ENCODE measurements around the gene NRG3. TPM values are rescaled to one million over a fixed set of nuclear protein-coding genes. Genes with fewer than 3 reads are reported as not detected.

Gene NRG3
- total RNA-seq, 4 donors from 2014 or later: under 0.01 to 0.65 (median 0.17) TPM

DNA sequence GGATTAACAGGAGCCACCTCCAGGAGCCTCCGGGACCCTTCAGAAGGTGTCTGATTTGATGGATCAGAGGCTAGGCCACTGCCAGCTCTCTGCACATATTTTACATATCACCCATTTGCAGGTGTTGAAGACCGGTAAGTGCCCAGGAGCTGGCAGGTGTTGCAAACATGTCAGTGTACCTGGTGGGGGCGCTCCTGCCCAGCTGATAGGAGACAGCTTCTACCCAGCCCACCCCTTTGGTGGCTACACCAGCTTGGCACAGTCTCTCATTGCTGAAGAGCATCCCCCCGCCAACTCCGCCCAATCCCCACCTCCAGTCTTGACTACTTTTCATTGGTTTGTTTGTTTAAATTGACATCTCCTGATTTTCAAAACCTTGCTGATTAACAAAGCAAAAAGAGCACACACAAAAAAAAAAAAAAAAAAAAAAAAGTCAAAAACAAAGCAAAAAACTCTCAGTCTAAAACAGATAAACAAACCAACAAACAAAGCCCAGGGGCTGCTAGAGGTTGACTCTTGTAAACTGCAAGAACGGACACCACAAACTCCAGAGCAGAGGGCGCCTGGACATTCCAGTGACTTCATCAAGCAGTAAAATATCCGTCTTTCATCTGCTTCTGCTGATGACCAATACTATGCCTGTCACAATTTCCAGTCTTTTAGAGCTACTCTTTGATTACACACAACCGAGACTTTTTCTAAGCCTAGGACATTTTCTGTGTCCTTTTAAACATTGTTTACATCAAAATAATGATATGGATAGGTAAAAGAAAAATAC is 275.3 kb downstream of the NRG3 start:
- no peaks in the 10 kb centered on the region for H3K9me3 ChIP-seq
- 52% methylated on average over 8 of the region's 9 CpGs for WGBS
- H3K27ac ChIP-seq (replicated peaks in 1 of 4): no peak overlapping the region
- peaks cover 0 to 6% (median 2%) of the 10 kb centered on the region in 4 donors for H3K27me3 ChIP-seq
- intact Hi-C loops (cut with DNase I): no loop called here
- H3K4me3 ChIP-seq: no peak overlapping the region
- peaks cover 0 to 4% (median 0%) of the 10 kb centered on the region in 4 donors for H3K4me1 ChIP-seq
- TF ChIP-seq, protein P1, sequence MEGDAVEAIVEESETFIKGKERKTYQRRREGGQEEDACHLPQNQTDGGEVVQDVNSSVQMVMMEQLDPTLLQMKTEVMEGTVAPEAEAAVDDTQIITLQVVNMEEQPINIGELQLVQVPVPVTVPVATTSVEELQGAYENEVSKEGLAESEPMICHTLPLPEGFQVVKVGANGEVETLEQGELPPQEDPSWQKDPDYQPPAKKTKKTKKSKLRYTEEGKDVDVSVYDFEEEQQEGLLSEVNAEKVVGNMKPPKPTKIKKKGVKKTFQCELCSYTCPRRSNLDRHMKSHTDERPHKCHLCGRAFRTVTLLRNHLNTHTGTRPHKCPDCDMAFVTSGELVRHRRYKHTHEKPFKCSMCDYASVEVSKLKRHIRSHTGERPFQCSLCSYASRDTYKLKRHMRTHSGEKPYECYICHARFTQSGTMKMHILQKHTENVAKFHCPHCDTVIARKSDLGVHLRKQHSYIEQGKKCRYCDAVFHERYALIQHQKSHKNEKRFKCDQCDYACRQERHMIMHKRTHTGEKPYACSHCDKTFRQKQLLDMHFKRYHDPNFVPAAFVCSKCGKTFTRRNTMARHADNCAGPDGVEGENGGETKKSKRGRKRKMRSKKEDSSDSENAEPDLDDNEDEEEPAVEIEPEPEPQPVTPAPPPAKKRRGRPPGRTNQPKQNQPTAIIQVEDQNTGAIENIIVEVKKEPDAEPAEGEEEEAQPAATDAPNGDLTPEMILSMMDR (IDR thresholded peaks at IDR 0.05): peak in 1 of 3 experiments; percentile 7
- TF ChIP-seq EP300 (IDR thresholded peaks at IDR 0.05): no peak
- no peaks in the 10 kb centered on the region for H3K36me3 ChIP-seq
- no peak for DNase-seq (ENCODE audit: extremely low spot score)

DNA sequence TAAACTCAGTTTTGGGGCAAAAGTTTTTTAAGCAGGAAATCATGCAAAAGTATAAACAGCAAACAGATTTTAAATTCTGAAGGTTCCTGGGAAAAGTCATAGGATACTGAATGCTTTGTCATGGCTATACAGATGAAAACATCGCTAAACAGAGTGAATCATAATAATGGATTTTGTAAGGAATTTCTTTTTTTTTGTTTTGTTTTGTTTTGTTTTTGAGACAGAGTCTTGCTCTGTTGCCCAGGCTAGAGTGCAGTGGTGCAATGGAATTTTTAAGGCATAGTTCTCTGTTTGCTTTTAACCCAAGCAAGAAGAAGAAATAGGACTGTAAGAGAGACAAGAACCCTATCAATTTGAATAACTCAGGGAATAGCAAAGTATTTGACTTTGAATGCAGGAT is 285.3 kb downstream of the NRG3 start:
- no peaks in the 10 kb centered on the region for H3K4me1 ChIP-seq
- H3K27me3 ChIP-seq: no peaks in the 10 kb centered on the region
- DNase-seq (ENCODE audit: extremely low spot score): no peak
- H3K4me3 ChIP-seq: no peak overlapping the region
- TF ChIP-seq EP300 (IDR thresholded peaks at IDR 0.05) (no peak), POLR2AphosphoS5 (IDR thresholded peaks at IDR 0.05) (no peak), POLR2A (IDR thresholded peaks at IDR 0.05; ENCODE audit: low read depth) (no peak)
- TF ChIP-seq, protein P1 (IDR thresholded peaks at IDR 0.05): no peak
- intact Hi-C loops (cut with DNase I): no loop called here
- no peaks in the 10 kb centered on the region for H3K9me3 ChIP-seq
- 92% methylated on average over 1 of the region's 1 CpG for WGBS
- no peaks in the 10 kb centered on the region for H3K36me3 ChIP-seq
- no peak overlapping the region for H3K27ac ChIP-seq (replicated peaks in 1 of 4)

DNA sequence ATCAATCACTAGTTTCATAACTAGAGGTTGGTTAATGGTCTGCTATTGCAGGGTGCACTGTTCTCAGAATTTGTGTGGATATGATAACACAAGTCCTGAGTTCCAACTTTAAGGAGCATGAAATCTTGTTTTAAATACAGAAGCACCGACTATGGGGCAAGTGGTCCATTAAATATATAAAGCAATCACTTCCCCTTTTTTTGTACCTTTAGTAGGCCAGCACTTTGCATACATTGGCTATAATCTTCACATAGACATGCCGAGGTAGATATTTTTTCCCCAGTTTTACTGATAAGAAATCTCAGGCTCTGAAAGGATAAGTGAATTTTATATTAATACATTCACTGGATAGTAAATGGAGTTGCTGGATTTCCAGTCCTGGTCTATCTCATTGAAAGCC is 286.3 kb downstream of the NRG3 start:
- no peak for DNase-seq (ENCODE audit: extremely low spot score)
- H3K27me3 ChIP-seq: no peaks in the 10 kb centered on the region
- no peak for TF ChIP-seq POLR2AphosphoS5 (IDR thresholded peaks at IDR 0.05)
- no peak for TF ChIP-seq EP300 (IDR thresholded peaks at IDR 0.05)
- TF ChIP-seq, protein P1 (IDR thresholded peaks at IDR 0.05): no peak
- TF ChIP-seq POLR2A (IDR thresholded peaks at IDR 0.05; ENCODE audit: low read depth): no peak
- H3K36me3 ChIP-seq: no peaks in the 10 kb centered on the region
- H3K4me3 ChIP-seq: no peak overlapping the region
- H3K27ac ChIP-seq (replicated peaks in 1 of 4): no peak overlapping the region
- intact Hi-C loops (cut with DNase I): no loop called here
- no peaks in the 10 kb centered on the region for H3K4me1 ChIP-seq
- WGBS: 82% methylated on average over 2 of the region's 2 CpGs
- H3K9me3 ChIP-seq: no peaks in the 10 kb centered on the region

DNA sequence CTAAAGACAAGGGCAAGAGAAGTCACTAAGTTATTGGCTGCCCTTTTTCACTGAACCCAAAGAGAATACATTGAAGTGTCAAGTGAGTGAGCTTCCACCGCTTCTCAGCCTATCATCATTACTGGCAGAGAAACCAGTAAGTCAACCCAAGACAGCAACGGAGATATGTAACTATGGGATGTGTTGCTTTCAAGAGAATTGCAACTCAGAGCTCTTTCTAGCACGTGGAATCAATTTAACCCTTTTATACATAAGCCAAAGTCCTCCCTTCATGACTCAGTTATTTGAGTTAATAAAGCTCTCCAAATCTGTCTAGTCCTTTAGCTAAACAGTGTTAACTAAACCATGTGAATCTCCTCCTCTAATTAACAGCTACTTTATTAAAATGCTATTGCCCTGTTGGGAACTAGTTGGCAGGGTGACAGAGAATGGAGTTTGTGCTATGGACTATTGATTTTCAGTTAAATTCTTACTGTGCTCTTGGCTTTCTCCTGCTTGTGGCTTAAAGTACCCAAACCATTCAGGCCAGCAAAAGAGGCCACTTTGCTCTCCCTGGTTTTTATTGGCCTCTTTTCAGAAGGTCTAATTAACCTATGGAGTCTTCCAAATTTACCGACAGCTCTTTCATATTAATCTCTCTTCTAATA is 287.7 kb downstream of the NRG3 start:
- no peak overlapping the region for H3K27ac ChIP-seq (replicated peaks in 1 of 4)
- no peak for TF ChIP-seq POLR2AphosphoS5 (IDR thresholded peaks at IDR 0.05)
- TF ChIP-seq POLR2A (IDR thresholded peaks at IDR 0.05; ENCODE audit: low read depth): no peak
- TF ChIP-seq, protein P1 (IDR thresholded peaks at IDR 0.05): no peak
- no peak for TF ChIP-seq EP300 (IDR thresholded peaks at IDR 0.05)
- no peaks in the 10 kb centered on the region for H3K9me3 ChIP-seq
- H3K36me3 ChIP-seq: no peaks in the 10 kb centered on the region
- no peak overlapping the region for H3K4me3 ChIP-seq
- intact Hi-C loops (cut with DNase I): no loop called here
- no peaks in the 10 kb centered on the region for H3K27me3 ChIP-seq
- H3K4me1 ChIP-seq: no peaks in the 10 kb centered on the region
- DNase-seq (ENCODE audit: extremely low spot score): no peak
- whole genome bisulfite sequencing: 58% methylated on average over 4 of the region's 4 CpGs

Data from esophagus muscularis mucosa (tissue), 4 donors.